Ishikawa (cell line): Measurements from ENCODE around the gene MRPS22.

Experiments
- CEBPB ChIP-seq: IDR thresholded peaks from 2 replicates; pipeline ENCODE4 v1.6.1; 2012
- EP300 ChIP-seq: IDR thresholded peaks from 2 replicates; pipeline ENCODE4 v1.6.1; 2012; ENCODE audit warnings: borderline replicate concordance
- TCF12 ChIP-seq: IDR thresholded peaks from 2 replicates; pipeline ENCODE4 v1.6.1; 2012; ENCODE audit warnings: low read depth
- TF ChIP-seq, protein P1 (sequence below): IDR thresholded peaks from 2 replicates; pipeline ENCODE4 v1.6.1; 2012; ENCODE audit warnings: low read depth, mild to moderate bottlenecking

DNA sequence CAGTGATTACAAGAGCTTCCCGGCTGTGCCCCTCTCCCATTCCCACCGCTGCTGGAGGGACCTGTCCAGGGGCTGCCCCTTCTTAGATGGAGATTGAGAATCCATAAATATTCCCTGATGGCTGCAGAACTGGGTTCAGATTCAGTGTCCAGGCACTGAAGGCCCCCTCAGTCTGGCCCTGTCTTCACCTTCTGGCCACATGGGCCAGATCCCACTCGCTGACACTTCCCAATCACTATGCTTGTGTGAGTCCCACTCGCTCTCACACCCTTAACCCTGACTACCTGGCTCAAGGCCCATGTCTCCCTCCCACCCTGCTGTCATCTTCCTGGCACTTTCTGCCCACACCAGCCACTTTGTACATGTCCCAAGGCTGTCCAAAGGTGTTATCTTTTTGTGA lies 15.5 kb upstream of the MRPS22 start:
- TF ChIP-seq EP300 (no peak), CEBPB (no peak), TCF12 (no peak)
- TF ChIP-seq, protein P1, sequence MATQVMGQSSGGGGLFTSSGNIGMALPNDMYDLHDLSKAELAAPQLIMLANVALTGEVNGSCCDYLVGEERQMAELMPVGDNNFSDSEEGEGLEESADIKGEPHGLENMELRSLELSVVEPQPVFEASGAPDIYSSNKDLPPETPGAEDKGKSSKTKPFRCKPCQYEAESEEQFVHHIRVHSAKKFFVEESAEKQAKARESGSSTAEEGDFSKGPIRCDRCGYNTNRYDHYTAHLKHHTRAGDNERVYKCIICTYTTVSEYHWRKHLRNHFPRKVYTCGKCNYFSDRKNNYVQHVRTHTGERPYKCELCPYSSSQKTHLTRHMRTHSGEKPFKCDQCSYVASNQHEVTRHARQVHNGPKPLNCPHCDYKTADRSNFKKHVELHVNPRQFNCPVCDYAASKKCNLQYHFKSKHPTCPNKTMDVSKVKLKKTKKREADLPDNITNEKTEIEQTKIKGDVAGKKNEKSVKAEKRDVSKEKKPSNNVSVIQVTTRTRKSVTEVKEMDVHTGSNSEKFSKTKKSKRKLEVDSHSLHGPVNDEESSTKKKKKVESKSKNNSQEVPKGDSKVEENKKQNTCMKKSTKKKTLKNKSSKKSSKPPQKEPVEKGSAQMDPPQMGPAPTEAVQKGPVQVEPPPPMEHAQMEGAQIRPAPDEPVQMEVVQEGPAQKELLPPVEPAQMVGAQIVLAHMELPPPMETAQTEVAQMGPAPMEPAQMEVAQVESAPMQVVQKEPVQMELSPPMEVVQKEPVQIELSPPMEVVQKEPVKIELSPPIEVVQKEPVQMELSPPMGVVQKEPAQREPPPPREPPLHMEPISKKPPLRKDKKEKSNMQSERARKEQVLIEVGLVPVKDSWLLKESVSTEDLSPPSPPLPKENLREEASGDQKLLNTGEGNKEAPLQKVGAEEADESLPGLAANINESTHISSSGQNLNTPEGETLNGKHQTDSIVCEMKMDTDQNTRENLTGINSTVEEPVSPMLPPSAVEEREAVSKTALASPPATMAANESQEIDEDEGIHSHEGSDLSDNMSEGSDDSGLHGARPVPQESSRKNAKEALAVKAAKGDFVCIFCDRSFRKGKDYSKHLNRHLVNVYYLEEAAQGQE, result no peak
